GM21576 (cell line): ENCODE data around the gene TOM1L2.

Experiments
- ATAC-seq: cut with Tn5 transposase; IDR thresholded peaks from one replicate; pipeline ENCODE4 v1.9.1; 2021; ENCODE audit warnings: mild to moderate bottlenecking, moderate library complexity; ENCODE audit not compliant: unreplicated experiment

TOM1L2 gene

DNA sequence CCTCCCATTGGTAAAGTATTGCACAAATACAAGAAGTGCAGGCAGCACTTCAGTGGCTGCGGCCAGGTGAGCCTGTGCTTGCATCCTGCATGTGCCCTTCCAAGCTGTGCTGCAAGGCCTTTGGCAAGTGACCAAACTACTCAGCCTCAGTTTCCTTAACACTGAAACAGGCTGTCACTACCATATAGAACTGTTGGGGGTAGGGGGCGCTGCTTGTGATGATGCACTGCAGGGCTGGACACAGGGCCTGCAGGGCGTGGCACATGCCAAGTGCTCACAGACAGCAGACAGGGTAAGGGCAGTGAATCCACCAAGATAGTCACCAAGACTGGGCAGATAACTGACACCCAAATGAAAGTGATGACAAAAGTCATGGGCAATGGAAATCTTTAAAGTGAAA, 69.8 kb downstream of the TOM1L2 start:
- ATAC-seq, result no peak

DNA sequence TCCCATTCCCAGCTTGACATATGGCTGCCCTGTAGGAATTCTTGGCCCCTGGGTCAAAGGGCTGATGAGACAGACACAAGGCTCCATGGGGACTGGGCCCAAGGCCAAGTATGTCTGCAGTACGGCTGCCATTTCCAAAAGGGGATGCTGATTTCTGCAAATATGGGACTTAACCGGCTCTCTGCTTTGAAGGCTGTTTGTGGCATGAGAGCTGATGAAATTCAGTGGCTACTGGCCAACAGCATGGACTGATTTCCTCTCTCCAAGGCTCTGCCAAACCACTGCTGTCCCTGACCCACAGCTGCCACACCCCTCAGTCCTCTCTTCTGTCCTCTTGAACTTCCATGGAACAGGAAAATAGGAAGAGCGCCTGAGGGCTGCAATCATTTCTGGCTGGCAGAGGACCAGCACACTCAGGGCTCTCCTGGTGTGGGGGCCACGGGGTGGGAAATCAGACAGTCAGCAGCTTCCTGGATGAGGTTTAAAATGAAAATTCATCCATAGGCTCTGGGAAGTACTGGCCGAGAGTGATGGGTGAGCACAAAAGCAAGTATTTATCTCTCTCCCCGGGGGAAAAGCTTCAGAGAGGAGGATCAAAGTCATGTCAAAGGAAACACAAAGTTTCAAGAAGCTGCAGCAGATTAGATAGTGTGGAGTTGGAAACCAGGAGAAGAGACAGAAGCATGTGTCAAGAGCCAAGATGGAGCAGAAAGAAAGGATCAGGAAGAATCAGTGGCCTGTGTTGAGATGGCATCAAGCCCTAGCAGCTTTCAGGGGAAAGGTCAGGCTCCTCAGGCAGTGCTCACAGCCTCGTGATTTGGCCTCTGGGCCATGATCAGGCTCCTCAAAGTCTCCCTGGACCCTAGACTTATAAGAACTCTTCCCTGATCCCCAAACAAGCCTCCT, 71.3 kb downstream of the TOM1L2 start:
- no peak for ATAC-seq

DNA sequence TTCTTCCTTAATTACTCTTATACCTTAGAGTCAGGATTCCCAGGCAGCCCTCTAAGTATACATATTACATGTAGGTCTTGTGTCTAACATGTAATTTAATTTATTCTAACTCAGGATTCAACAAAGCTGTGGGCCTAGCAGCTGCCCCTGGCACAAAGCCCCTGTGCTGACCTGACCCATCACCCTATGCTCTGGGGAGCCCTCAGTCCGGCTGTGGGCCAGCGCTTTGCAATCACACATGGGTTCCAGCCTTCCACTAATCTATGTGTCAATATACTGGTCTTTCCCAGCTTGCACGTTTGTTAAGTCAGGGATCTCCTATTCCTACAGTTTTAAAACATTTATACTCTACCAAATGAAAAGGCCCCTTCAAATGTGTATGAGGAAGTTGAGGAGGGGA, 72.7 kb downstream of the TOM1L2 start:
- ATAC-seq, result no peak

DNA sequence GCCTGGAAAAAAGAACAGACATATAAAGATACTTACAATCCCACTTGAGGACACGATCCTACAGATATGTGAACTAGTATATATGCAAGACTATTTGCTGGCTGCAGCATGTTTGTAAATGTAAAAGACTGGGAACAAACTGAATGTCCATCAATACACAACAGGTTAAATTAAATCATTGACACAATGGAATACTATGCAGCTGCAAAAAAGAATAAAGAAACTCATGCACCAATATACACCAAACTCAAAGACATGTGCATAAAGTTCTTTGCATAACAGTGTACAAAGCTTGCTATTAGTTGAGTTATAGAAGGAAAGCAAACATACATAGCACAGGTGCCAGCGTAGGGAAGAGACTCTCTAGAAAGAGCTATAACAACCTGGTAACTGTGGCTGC, 73.5 kb downstream of the TOM1L2 start:
- ATAC-seq, result no peak

DNA sequence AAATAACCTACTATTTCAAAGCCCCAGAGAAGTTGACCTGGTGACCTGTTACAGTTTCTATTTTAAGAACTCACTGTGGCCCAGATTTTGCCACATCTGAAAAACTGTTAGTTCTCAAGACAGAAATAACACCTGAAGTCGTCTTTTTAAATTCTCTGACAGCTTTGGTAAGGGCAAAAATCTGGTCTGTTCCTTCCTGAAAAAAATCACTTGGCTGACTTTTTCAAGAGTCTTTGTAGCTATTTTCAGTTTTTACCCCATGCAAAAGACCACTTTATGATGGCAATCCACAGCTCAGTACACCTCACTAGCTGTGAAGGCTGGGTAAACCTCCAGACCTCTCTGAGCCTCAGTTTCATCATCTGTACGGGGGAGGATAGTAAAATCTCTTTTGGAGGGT, 74.8 kb downstream of the TOM1L2 start:
- peak; percentile 55 for ATAC-seq

DNA sequence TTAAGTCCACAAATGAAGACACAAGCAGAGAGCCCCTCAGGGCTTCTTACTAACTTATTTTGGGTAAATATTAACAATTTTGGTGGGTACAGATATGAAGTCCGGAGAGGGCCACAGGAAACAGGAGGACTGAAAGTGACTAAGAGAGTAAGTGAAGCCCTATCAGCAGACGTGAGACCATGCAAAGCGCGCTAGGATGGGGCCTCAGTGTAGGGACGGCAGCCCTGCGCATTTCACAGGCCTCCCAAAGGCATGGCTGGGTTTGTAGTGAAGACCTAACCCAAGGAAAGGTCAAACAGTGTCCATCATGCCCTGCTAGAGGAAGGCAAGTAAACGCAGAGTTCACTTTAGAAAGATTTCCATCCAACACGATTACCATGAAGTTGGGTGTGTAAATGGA, 75.5 kb downstream of the TOM1L2 start:
- no peak for ATAC-seq

DNA sequence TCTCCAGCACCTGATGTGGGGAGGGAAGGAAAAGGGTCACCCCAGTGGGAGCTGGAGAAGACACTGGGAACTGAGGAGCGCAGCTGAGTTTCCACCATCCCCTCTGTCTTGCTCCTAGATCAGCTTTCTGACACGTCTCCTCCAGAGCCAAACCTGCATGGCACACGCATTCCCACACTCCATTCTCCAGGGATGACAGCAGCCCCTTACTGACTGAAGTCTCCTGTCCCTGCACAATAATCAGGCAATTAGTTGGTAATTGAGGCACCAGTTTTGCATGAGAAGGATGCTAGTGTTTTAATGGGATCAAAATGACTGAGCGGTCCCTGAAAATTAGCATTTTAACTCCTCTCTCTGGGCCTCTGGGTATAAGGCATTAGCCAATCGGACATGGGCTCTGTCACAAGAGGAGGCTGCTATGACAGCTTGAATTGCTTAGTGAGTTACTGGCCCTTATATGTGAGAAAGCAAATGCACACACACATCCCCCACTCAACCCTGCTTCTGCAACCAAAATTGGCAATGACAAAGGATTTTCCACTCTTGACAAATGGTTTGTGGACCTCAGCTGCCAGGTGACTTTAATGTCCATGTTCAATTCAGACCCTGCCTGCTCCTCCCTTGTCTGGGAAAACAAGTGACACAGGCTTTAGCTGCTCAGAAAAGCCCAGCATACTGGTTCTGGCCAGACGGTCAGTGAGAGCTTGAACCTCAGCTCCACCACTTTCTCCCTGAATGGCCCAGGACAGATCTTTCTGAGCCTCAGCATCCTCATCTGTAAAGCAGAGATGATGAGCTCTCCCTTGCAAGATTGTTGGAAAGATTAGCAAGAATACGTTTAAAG, 78.2 kb downstream of the TOM1L2 start:
- no peak for ATAC-seq

DNA sequence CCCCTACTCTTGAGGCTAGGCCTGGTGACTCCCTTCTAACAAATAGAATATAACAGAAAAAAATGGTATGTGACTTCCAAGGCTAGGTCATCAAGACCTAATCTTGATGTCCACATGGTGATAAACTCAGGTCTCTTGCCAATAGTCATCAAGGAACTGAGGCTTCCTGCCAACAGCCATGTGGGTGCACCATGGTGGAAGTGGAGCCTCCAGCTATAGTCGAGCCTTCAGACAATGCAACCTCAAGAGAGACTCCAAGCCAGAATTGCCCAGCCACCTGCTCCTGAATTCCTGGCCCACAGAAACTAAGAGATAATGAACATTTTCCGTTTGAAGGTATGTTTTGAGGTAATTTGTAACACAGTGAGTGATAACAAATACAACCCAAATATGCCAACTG, 79.5 kb downstream of the TOM1L2 start:
- ATAC-seq, result no peak

DNA sequence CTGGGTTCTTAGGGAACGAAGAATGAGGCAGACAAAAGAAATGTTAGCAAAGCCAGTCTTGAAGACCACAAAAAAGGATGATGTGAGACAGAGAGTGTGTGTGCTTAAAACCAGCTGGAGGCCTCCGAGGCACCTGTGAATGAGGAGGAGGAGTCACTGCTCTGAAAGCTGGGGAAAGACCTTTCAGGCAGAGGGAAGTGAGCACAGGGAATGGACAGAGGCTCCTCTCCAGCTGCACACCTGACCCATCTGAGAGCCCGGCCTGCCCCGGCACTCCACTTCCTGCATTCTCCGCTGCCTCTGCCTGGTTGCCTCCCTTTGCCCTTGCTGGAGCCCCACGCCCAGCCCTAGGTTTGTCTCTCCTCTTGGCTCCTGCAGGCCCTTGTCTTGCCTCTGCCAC, 80.2 kb downstream of the TOM1L2 start:
- no peak for ATAC-seq

DNA sequence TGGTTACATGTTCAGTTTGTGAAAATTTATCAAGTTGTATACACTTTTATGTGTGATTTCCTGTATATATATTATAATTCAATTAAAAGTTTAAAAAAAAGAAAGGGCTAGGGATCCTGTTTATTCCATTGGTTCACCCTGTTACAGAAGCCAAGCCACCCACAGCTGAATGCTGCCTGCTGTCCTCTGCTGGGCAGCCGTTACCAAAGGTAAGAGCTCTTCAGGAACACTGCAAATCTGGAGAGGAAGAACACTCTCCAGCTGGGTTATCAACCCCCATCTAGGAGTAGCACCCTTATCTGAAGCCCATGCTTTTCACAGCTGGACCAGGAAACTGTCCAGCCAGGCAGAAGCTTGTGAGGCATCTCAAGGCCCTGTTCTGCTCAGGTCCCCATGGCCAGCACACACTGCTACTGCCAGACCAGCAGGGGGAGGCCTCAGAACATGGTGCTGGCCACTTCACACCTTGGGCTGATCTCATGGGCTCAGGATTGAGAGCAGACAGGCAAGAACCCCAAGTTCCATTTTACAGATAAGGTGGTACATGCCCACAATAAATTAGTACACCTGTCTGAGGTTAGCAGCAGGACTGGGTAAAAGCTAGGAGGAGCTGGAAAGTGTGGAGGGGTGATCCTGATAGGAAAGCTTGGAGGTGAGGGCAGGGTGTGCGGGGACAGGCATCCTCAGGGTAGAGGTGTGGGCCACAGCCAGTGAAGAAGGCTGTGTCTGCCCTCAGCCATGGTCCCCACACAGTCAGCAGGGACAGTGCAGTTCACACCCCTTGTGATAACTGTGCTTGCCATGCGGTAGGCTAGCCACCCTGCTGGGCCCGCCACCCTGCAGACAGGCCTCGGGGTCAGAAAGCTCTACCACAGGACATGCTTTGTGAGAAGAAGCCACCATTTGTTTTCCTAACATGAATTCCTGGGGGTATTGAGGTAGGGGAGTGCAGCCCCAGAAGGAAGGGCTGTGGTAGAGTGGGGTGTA, 81.1 kb downstream of the TOM1L2 start:
- ATAC-seq, result no peak

DNA sequence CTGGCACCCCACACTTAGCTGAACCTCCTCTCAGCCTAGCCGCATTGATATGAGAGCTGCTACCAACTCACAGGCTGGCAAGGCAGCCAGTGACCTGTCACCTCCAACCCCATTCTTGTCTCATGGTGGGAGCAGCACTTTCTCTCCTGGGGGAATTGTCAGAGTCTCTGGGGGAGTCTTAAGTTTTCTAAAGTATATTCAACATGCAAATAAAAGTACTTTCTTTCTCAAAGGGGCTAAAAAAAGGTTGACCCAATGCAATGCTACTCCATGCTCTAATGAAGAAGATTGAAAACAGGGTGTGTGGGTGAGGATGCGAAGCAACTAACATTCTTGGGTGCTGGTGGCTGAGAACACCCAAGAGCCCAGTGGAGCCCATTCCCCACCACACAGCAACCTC, 82.3 kb downstream of the TOM1L2 start:
- no peak for ATAC-seq

DNA sequence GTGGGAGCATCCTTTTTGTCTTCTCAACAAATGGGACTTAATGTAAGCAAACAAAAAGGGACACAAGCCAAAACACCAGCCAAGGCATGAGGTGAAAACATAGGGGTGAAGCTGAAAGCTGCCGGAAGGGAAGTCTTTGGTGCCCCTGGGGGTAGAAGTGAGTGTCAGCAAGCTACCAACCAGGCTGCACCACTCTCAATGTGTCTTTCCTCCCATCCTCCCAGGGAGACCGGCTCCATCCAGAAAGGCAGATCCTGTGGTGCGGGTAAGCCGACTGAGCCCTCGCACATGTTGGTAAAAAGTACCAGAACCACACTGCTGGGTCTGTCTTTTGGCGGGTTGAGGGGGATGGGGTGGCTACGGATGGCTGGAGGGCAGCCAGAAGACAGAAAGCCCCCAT, 83.4 kb downstream of the TOM1L2 start:
- ATAC-seq, result no peak

DNA sequence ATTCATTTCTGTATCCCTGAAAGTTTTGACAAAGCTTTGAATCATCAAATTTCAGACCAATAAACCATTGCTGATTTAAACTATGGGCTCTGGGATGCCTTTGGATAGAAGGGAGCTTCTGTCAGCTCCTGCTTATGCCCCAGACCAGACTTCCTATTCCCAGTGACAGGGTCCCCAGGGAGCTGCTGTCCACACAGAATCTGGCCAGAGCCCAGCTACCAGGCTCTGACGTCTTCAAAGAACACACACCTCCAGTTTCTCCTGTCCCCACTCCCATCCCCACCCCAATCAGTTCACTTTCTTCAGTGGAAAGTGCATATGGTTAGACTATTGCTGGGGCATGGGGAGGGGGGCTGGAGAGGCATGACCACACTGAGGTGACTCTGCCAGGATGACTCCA, 83.8 kb downstream of the TOM1L2 start:
- ATAC-seq, result no peak

DNA sequence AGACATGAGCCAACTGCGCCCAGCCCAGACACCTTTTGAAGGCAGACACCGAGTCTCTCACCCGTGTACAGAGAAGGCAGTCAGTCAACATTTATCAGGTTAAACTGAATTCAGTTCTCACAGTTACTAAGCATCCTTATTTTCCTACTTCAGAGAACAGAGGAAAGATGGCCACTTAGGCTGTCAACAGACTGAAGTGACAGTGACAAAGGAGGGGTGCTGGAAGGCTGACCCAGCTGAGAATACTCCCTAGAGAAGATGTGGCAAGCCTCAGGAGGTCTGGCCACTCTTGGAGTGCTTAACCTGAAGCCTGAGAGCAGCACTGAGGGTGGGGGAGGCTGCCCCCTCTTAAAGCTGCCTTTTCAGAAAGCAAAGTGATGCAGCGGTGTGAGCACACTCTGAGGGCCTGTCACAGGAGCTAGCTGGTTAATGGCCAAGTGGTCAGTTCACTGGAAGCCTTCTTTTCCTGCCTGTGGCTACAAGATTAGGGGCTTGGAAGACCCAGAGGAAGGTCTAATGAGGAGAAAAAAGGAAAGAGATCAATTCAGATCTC, 84.4 kb downstream of the TOM1L2 start:
- ATAC-seq, result no peak

DNA sequence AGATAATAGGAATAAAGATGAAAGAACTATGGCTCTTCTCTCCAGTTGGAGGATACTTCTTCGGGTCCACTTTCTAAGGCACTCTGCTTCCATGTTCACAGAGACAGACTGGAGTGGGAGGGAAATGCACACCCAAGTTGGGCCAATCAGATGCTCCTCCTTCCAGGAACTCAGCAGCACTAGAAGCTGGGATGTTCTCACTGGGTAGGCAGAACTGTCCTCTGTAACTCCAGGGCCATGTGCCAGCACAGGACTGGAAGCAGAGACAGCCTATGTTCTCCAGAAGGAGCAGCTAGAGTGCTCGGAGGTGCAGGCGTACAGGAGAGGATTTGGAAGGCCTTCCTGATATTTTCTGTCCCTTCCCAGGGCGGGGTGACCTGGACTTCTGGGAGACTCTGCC, 85.5 kb downstream of the TOM1L2 start:
- no peak for ATAC-seq

DNA sequence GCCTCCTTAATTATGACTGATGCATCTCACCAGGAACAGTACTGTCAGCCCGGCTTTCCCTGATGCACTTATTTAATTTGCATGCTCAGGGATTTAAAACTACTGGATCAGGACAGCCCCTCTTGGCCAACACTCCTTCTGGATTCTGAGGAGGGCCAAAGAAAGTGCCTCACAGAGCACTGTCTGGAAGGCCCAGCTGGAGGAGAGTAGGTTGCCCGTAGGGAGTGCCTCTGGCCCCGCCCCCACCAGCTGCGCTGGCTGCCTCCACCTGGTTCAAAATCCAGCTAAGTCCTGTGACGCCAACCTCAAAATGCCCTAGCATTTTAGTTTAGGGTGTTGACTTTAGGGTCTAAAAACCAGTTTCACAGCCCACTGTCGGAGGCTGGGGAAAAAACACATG, 86.0 kb downstream of the TOM1L2 start:
- no peak for ATAC-seq

DNA sequence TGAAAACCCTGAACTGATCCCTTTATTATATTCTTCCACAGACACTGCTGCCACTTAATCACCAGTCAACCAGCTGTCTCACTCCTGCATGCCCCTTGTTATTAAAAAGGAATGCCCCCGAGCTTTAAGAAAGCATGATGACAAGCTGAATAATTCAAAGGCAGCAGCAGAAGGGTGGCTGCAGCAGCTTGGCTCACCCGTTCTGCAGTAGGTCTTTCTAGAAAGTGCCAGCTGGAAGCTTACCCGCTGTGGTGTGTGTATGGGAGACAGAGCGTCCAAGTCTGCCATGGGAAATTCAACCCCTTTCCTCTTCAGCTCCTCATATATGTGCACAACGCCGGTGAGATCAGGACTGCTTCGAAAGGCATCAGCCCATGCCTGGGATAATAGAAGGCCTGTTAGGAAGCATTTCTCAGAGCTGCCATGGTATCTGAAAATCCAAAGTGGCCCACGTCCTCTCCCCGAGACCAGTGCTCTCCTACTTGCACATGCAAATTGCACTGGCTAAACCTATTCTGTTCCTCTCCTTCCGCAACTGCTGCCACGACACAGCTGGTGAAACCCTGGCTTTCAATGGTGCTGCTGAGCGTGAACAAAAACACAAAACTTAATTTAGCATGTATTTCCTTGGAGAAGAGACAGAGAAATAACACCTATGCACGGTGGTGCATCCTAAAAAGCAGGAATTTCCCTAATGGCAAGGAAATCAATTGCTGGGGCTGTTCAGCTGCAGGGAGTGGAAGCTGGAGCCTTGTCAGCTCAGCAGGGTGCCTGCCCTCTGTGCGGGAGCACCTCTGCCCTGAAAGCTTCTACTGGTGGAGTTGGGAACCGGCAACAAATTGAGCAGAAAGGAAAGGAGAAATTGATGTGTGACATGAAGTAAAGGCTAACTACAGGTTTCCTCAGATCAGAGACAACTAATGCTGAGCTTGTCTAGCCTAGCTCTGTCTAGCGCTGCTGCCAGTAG, 87.5 kb downstream of the TOM1L2 start:
- no peak for ATAC-seq

DNA sequence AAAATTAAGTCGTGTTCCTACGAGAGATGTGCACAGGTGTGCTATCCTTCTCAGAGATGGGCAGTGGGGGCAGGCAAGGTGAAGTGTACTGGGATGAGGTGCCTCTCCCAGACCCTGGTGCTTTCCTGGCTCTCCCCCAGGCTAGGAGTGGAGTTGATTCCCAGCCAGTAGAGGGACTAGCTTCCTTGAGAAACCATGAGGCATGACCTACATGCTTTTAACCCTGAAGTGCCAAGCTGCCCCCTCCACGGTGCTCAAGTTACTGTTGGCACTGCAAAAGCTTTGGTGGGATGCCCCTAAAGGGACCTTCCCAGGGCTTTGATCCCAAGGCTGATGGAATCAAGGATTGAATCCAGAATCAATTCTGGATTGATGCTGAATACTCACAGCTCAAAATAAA, 88.4 kb downstream of the TOM1L2 start:
- ATAC-seq, result no peak

DNA sequence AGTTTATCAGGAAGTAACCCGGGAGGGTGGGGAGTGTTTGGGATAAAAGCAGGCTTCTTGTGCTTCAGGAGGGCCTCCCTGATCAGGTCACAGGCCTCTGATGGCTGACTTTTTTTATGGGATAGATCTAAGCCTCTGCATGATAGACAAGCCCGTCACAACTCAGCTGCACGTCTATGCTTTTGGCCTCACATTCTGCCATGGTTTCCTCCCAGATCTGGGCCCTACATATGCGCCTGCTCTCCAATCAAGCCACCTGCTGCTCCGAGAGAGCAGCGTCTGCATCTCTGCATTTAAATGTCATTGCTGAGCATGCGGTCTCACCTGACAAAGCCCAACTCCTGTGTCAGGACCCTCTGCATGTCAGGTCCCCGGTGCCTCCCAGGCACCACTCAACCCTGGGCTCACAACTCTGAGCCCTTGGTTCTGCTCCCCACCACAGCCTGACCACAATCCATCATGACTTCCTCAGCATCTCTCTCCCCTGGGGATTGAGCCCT, 90.1 kb downstream of the TOM1L2 start:
- no peak for ATAC-seq
